H1 (cell line): ENCODE results near the gene FUT4.

ENCODE experiments used
- CHD1 ChIP-seq: IDR thresholded peaks from 2 replicates; pipeline ENCODE4 v1.6.1; 2012; ENCODE audit warnings: low read depth, low read length, improper control_type of control experiment
- CREB1 ChIP-seq: IDR thresholded peaks from 2 replicates; pipeline ENCODE4 v1.6.1; 2012; ENCODE audit warnings: inconsistent platforms
- KDM1A ChIP-seq: fragments of 200-600, 300-600 bp; sonication (generic); IDR thresholded peaks from 2 replicates; pipeline ENCODE4 v1.7.1; 2016; ENCODE audit warnings: mild to moderate bottlenecking, low read length, borderline replicate concordance
- POLR2AphosphoS5 ChIP-seq: IDR thresholded peaks from 2 replicates; pipeline ENCODE4 v1.6.1; 2011; ENCODE audit warnings: low read depth, low read length
- RAD21 ChIP-seq, 2 experiments: IDR thresholded peaks in 1 of 2; conservative IDR thresholded peaks in 1 of 2; 2 replicates each; pipeline ENCODE4 v1.6.1; 2011; ENCODE audit warnings: low read depth in 2 of 2, low read length in 2 of 2, improper control_type of control experiment in 1 of 2, inconsistent platforms in 1 of 2, mild to moderate bottlenecking in 1 of 2, moderate library complexity in 1 of 2
- SUZ12 ChIP-seq: fragments of 200-600 bp; sonication (generic); IDR thresholded peaks from 2 replicates; pipeline ENCODE4 v1.6.1; 2012; ENCODE audit warnings: mild to moderate bottlenecking, inconsistent platforms, low read length, moderate library complexity, mixed read lengths
- TAF1 ChIP-seq: IDR thresholded peaks from 2 replicates; pipeline ENCODE4 v1.6.1; 2011; ENCODE audit warnings: mild to moderate bottlenecking, low read depth, low read length
- TF ChIP-seq, protein P1 (sequence below), 3 experiments: IDR thresholded peaks; 1 replicate in 2 of 3; 2 replicates in 1 of 3; pipeline versions ENCODE4 v1.5.1 to v1.6.1; 2011; ENCODE audit warnings: low read length in 3 of 3, mild to moderate bottlenecking in 3 of 3, inconsistent platforms in 2 of 3, low read depth in 1 of 3, moderate library complexity in 1 of 3; ENCODE audit not compliant: insufficient read depth in 1 of 3; ENCODE audit errors: control extremely low read depth in 1 of 3

DNA sequence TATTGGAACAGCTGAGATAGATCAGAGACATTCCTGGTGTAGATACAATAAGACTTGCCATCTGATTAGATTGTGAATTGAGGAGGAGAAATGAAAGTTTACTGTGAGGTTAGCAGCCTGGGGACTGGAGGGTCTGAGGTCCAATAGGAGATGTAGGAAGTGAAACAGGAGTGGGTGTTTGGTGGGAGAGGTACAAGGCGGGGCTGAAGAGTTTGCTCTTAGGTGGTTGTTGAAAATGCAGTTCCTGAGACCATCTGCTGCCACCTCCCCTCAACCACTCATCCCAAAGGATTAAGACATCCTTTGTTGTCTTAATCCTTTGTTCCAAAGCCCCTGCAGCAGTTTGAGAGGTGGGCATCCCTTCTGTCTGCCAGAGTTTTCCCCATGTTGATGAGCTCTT, 38.2 kb downstream of the FUT4 start:
- TF ChIP-seq CREB1 (no peak), KDM1A (no peak), RAD21 (IDR thresholded peaks at IDR 0.05 in 1 of 2, conservative IDR thresholded peaks at IDR 0.05 in 1 of 2; ENCODE audit: low read depth in 2 of 2, low read length in 2 of 2) (no peak), POLR2AphosphoS5 (no peak), TAF1 (no peak), SUZ12 (no peak), CHD1 (no peak)
- TF ChIP-seq, protein P1, sequence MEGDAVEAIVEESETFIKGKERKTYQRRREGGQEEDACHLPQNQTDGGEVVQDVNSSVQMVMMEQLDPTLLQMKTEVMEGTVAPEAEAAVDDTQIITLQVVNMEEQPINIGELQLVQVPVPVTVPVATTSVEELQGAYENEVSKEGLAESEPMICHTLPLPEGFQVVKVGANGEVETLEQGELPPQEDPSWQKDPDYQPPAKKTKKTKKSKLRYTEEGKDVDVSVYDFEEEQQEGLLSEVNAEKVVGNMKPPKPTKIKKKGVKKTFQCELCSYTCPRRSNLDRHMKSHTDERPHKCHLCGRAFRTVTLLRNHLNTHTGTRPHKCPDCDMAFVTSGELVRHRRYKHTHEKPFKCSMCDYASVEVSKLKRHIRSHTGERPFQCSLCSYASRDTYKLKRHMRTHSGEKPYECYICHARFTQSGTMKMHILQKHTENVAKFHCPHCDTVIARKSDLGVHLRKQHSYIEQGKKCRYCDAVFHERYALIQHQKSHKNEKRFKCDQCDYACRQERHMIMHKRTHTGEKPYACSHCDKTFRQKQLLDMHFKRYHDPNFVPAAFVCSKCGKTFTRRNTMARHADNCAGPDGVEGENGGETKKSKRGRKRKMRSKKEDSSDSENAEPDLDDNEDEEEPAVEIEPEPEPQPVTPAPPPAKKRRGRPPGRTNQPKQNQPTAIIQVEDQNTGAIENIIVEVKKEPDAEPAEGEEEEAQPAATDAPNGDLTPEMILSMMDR (IDR thresholded peaks at IDR 0.05; ENCODE audit: control extremely low read depth in 1 of 3, insufficient read depth in 1 of 3, low read depth in 1 of 3, low read length in 3 of 3) = no peak
